Liver (tissue), 9 donors: ENCODE data around the gene TGFBI. TPM values are rescaled to one million over a fixed set of nuclear protein-coding genes. Genes with fewer than 3 reads are reported as not detected.

Experiments used
- DNase-seq: peaks from one replicate; pipeline ENCODE4 v3.0.0-alpha.2; 2017; ENCODE audit warnings: low spot score
- H3K27ac ChIP-seq, 2 donors: one replicate each; pipeline ENCODE4 v1.7.0; 2013; ENCODE audit warnings: inconsistent platforms in 2 of 2, low read length in 2 of 2, control low read depth in 1 of 2, low read depth in 1 of 2, mild to moderate bottlenecking in 1 of 2
- H3K27me3 ChIP-seq, 4 donors: one replicate each; pipeline versions ENCODE4 v1.6.1 to v1.7.0; 2013; ENCODE audit warnings: low read length in 3 of 4, inconsistent platforms in 1 of 4, mild to moderate bottlenecking in 1 of 4, moderate library complexity in 1 of 4; ENCODE audit not compliant: control insufficient read depth in 4 of 4, insufficient read depth in 4 of 4
- H3K36me3 ChIP-seq, 4 donors: one replicate each; pipeline versions ENCODE4 v1.6.1 to v1.7.0; 2013; ENCODE audit warnings: low read length in 3 of 4, mild to moderate bottlenecking in 3 of 4, low read depth in 1 of 4, moderate library complexity in 1 of 4; ENCODE audit not compliant: control insufficient read depth in 4 of 4, insufficient read depth in 3 of 4
- H3K4me1 ChIP-seq, 4 donors: one replicate each; pipeline versions ENCODE4 v1.6.1 to v1.7.0; 2013; ENCODE audit warnings: low read length in 3 of 4, mild to moderate bottlenecking in 3 of 4, moderate library complexity in 1 of 4; ENCODE audit not compliant: control insufficient read depth in 4 of 4, insufficient read depth in 4 of 4
- H3K4me3 ChIP-seq, 3 donors: one replicate each; pipeline versions ENCODE4 v1.6.1 to v1.7.0; 2013; ENCODE audit warnings: low read length in 3 of 3, control low read depth in 1 of 3, low read depth in 1 of 3, mild to moderate bottlenecking in 1 of 3
- H3K9ac ChIP-seq, 2 donors: one replicate each; pipeline ENCODE4 v1.7.0; 2013; ENCODE audit warnings: low read length in 2 of 2, mild to moderate bottlenecking in 2 of 2, moderate library complexity in 2 of 2, control low read depth in 1 of 2, low read depth in 1 of 2
- H3K9me3 ChIP-seq, 4 donors: one replicate each; pipeline versions ENCODE4 v1.6.1 to v1.7.0; 2013; ENCODE audit warnings: low read length in 3 of 4; ENCODE audit not compliant: control insufficient read depth in 4 of 4
- EGR1 ChIP-seq, 2 donors: IDR thresholded peaks; 2 replicates each; pipeline ENCODE4 v1.6.1; 2016 to 2018; ENCODE audit warnings: antibody characterized with exemption in 2 of 2, low read depth in 2 of 2
- FOXA1 ChIP-seq: IDR thresholded peaks from 2 replicates; pipeline ENCODE4 v1.6.1; 2016; ENCODE audit warnings: antibody characterized with exemption
- FOXA2 ChIP-seq: IDR thresholded peaks from 2 replicates; pipeline ENCODE4 v1.6.1; 2016; ENCODE audit warnings: antibody characterized with exemption
- GABPA ChIP-seq, 2 donors: IDR thresholded peaks in 1 of 2; conservative IDR thresholded peaks in 1 of 2; 2 replicates each; pipeline ENCODE4 v1.6.1; 2016; ENCODE audit warnings: antibody characterized with exemption in 2 of 2, mild to moderate bottlenecking in 1 of 2, moderate library complexity in 1 of 2
- HNF4A ChIP-seq, 2 donors: conservative IDR thresholded peaks; 2 replicates each; pipeline ENCODE4 v1.6.1; 2016; ENCODE audit warnings: antibody characterized with exemption in 2 of 2, mild to moderate bottlenecking in 2 of 2
- HNF4G ChIP-seq: IDR thresholded peaks from 2 replicates; pipeline ENCODE4 v1.6.1; 2016; ENCODE audit warnings: antibody characterized with exemption
- JUND ChIP-seq, 2 donors: IDR thresholded peaks; 2 replicates each; pipeline ENCODE4 v1.6.1; 2016; ENCODE audit warnings: antibody characterized with exemption in 2 of 2
- NR2F2 ChIP-seq: IDR thresholded peaks from 2 replicates; pipeline ENCODE4 v1.6.1; 2016; ENCODE audit warnings: antibody characterized with exemption
- RAD21 ChIP-seq, 2 donors: IDR thresholded peaks; 2 replicates each; pipeline ENCODE4 v1.6.1; 2016; ENCODE audit warnings: antibody characterized with exemption in 2 of 2, mild to moderate bottlenecking in 2 of 2
- RXRA ChIP-seq, 2 donors: IDR thresholded peaks; 2 replicates each; pipeline ENCODE4 v1.6.1; 2017 to 2018; ENCODE audit warnings: antibody characterized with exemption in 2 of 2, mild to moderate bottlenecking in 1 of 2
- SP1 ChIP-seq: IDR thresholded peaks from 2 replicates; pipeline ENCODE4 v1.6.1; 2018; ENCODE audit warnings: antibody characterized with exemption, mild to moderate bottlenecking
- TAF1 ChIP-seq: conservative IDR thresholded peaks from 2 replicates; pipeline ENCODE4 v1.6.1; 2016; ENCODE audit warnings: antibody characterized with exemption, mild to moderate bottlenecking
- WGBS: extraction: QIAGEN DNeasy Blood & Tissue Kit; methylation state at CpG from one replicate; pipeline ENCODE4 v1.1.7; 2013; 5-methylcytosine and 5-hydroxymethylcytosine counted together
- polyA plus RNA-seq, 2 donors: library from polyadenylated mRNA; stranded (reverse) in 1 of 2; unstranded in 1 of 2; fragments of 200-250 nt in 1 of 2; fragments of >200 nt in 1 of 2; fragmentation: Nextera tagmentation in 1 of 2; extraction: Ambion mirVana in 1 of 2; gene quantifications; one replicate each; pipeline versions ENCODE4 v1.2.1 to v1.2.3, GENCODE V29; 2013 to 2015
- total RNA-seq, 2 donors: library from RNA; depleted of rRNA; stranded (reverse); fragments of >200 nt; gene quantifications; one replicate each; pipeline ENCODE4 v1.2.3, GENCODE V29; 2014
- TF ChIP-seq, protein P1 (sequence below): IDR thresholded peaks from 2 replicates; pipeline ENCODE4 v1.6.1; 2016; ENCODE audit warnings: antibody characterized with exemption
- TF ChIP-seq, protein P2 (sequence below): IDR thresholded peaks from 2 replicates; pipeline ENCODE4 v1.6.1; 2016; ENCODE audit warnings: antibody characterized with exemption
- TF ChIP-seq, protein P3 (sequence below): IDR thresholded peaks from 2 replicates; pipeline ENCODE4 v1.6.1; 2016; ENCODE audit warnings: antibody characterized with exemption
- TF ChIP-seq, protein P4 (sequence below): fragments of 150-350 bp; IDR thresholded peaks from 2 replicates; pipeline ENCODE4 v1.5.1; 2017; ENCODE audit warnings: improper control_type of control experiment, low read depth, low read length; ENCODE audit not compliant: missing input control
- donor health status: healthy.
- donor health status: healthy.
- donor health status: healthy.
- donor health status: healthy.
- donor health status: healthy.

TGFBI gene
- total and polyA plus RNA-seq, 4 donors: 33.7 to 144 (median 44.1) TPM

DNA sequence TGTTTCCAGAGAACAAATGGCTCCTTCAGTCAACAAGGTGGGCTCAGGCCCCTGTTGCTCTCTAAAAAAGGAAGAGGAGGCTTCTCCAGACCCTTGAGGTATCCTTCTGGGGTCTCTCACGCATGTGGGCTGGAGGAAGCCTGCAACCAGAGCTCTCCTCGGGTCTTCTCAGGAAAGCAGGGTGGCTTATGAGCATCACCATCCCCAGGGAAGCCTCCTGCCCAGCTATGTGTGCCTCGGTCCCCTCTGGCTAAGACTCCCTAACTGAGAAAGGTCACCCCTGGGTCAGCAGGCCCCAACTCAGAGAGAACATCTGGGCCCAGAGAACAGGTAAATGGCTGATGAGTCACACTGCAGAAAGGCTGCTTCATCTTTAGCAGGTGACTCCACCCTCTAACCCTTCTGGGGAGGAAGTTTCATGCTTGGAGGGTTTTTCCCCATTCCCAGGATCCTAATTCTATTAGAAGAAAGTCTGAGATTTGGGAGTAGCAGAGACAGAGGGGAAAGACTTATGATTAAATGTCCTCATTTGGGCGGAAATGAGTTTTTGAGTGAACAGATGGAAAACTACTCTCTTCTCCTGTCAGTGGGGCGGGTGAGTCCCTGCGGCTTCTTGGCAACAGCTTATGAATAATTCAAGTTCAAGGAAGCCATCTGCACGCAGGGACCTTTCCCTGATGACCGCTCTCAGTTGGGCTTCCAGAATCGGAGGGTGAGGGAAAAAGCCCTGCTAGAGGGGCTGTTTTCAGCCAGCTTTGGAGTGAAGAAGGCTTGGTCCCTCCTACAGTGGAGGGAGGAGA is 41.9 kb downstream of the TGFBI start:
- Histone ChIP-seq H3K4me1 (peaks cover 3 to 24% (median 13%) of the 10 kb centered on the region in 4 donors), H3K27me3 (no peaks in the 10 kb centered on the region), H3K9me3 (no peaks in the 10 kb centered on the region), H3K9ac (no peak overlapping the region), H3K36me3 (no peaks in the 10 kb centered on the region), H3K4me3 (no peak overlapping the region), H3K27ac (no peak overlapping the region)
- DNase-seq: no peak
- TF ChIP-seq RXRA (IDR thresholded peaks at IDR 0.05) (peak in 1 of 2 donors; percentile 10), GABPA (IDR thresholded peaks at IDR 0.05 in 1 of 2, conservative IDR thresholded peaks at IDR 0.05 in 1 of 2) (no peak)
- WGBS: 83% methylated on average over 9 of the region's 9 CpGs

DNA sequence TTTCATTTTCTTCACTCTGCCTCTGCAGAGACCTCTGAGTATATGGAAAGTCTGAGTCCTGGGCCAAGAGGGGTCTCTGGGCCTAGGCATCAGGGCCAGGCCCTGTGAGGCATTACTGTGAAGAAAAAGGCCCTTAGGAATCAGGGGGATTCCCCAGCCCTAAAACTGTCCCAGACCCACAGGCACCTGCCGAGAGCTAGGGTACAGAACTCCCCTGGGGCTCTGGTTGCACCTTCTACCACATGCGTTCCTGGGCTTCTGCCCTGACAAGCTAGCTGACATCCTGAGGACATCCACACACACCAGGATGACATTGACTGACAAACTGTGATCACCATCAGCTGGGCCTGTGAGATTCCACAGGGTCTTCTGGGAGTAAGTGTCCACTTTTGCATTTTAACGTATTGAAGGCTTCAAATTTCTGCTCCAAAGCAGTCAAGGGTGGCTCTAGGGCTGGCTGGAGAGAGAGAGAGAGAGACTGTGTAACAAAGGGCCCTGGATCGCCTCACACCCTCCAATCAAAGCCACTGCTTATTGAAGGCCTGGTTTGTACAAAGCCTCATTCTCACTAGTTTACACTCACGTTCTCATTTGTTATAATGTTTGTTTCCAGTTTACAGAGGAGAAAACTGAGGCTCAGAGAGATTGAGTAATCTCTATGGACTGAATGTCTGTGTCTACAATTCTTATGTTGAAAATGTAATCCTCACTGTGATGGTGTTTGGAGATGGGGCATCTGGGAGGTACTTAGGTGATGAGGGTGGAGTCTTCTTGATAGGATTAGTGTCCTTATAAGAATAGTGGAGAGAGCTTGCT is 45.1 kb downstream of the TGFBI start:
- Histone ChIP-seq H3K4me1 (no peaks in the 10 kb centered on the region), H3K9ac (no peak overlapping the region), H3K4me3 (no peak overlapping the region), H3K36me3 (no peaks in the 10 kb centered on the region), H3K9me3 (no peaks in the 10 kb centered on the region), H3K27me3 (no peaks in the 10 kb centered on the region), H3K27ac (no peak overlapping the region)
- TF ChIP-seq, protein P1, sequence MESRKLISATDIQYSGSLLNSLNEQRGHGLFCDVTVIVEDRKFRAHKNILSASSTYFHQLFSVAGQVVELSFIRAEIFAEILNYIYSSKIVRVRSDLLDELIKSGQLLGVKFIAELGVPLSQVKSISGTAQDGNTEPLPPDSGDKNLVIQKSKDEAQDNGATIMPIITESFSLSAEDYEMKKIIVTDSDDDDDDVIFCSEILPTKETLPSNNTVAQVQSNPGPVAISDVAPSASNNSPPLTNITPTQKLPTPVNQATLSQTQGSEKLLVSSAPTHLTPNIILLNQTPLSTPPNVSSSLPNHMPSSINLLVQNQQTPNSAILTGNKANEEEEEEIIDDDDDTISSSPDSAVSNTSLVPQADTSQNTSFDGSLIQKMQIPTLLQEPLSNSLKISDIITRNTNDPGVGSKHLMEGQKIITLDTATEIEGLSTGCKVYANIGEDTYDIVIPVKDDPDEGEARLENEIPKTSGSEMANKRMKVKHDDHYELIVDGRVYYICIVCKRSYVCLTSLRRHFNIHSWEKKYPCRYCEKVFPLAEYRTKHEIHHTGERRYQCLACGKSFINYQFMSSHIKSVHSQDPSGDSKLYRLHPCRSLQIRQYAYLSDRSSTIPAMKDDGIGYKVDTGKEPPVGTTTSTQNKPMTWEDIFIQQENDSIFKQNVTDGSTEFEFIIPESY: no peak
- TF ChIP-seq FOXA1 (no peak), HNF4G (no peak), GABPA (IDR thresholded peaks at IDR 0.05 in 1 of 2, conservative IDR thresholded peaks at IDR 0.05 in 1 of 2) (no peak), NR2F2 (no peak), JUND (IDR thresholded peaks at IDR 0.05) (no peak), EGR1 (IDR thresholded peaks at IDR 0.05; ENCODE audit: low read depth in 2 of 2) (no peak), HNF4A (conservative IDR thresholded peaks at IDR 0.05) (no peak), SP1 (no peak), FOXA2 (no peak), TAF1 (no peak), RAD21 (IDR thresholded peaks at IDR 0.05) (no peak)
- TF ChIP-seq, protein P2, sequence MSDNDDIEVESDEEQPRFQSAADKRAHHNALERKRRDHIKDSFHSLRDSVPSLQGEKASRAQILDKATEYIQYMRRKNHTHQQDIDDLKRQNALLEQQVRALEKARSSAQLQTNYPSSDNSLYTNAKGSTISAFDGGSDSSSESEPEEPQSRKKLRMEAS: no peak
- TF ChIP-seq, protein P3, sequence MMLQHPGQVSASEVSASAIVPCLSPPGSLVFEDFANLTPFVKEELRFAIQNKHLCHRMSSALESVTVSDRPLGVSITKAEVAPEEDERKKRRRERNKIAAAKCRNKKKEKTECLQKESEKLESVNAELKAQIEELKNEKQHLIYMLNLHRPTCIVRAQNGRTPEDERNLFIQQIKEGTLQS: no peak
- TF ChIP-seq, protein P4, sequence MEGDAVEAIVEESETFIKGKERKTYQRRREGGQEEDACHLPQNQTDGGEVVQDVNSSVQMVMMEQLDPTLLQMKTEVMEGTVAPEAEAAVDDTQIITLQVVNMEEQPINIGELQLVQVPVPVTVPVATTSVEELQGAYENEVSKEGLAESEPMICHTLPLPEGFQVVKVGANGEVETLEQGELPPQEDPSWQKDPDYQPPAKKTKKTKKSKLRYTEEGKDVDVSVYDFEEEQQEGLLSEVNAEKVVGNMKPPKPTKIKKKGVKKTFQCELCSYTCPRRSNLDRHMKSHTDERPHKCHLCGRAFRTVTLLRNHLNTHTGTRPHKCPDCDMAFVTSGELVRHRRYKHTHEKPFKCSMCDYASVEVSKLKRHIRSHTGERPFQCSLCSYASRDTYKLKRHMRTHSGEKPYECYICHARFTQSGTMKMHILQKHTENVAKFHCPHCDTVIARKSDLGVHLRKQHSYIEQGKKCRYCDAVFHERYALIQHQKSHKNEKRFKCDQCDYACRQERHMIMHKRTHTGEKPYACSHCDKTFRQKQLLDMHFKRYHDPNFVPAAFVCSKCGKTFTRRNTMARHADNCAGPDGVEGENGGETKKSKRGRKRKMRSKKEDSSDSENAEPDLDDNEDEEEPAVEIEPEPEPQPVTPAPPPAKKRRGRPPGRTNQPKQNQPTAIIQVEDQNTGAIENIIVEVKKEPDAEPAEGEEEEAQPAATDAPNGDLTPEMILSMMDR: no peak
- DNase-seq: no peak
- whole genome bisulfite sequencing: 95% methylated on average over 5 of the region's 5 CpGs
